Measurements from ENCODE around the gene LRRN3. TPM values are rescaled to one million over a fixed set of nuclear protein-coding genes. Genes with fewer than 3 reads are reported as not detected.

The LRRN3 gene
- total RNA-seq, 1 donor = 3.8 TPM

DNA sequence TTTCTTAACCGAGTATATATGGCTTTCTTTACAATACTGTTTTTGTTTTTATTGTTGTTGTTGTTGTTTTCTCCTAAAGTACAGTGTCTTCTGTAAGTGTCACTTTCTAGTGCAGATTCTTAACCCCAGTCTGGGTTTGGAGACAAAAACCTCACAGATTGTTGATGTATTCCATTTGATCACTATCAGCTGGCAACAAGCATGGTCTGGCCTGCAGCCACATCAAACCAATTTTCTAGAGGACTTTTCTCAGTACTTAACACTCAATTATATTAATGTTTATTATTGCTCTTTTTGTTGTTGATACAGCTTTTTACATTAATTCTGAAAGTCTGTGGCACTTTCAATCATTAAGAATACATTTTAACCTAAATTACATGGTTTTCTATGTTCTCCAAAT is 17.1 kb downstream of the LRRN3 start:
- Histone ChIP-seq H3K27me3 (ENCODE audit: insufficient read depth, low read length) (no peaks in the 10 kb centered on the region), H3K4me1 (ENCODE audit: insufficient read depth, low read length) (peaks cover 4% of the 10 kb centered on the region), H3K9me3 (ENCODE audit: low read depth, low read length) (no peaks in the 10 kb centered on the region)

DNA sequence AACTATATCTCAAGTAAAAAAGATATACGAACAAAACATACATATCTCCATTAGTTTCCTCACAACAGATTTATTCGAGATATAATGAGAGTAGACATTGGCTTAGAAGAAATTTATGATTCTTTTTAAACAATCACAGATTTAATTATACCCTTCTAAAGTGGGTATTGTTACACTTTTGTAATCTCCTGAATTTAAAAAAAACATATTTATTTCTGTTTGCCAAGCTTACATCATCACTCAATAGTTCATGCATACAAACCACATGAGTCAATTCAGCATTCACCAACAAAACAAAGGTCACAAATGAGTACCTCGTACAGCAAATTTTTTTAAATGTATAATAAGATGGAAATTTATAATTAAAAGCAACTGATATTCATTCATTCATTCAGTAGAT is 17.6 kb downstream of the LRRN3 start:
- Histone ChIP-seq H3K9me3 (ENCODE audit: low read depth, low read length) (no peaks in the 10 kb centered on the region), H3K4me1 (ENCODE audit: insufficient read depth, low read length) (peaks cover 4% of the 10 kb centered on the region), H3K4me3 (ENCODE audit: low read length) (no peak overlapping the region), H3K27me3 (ENCODE audit: insufficient read depth, low read length) (no peaks in the 10 kb centered on the region)

More for the DNA sequence above, 17.1 kb downstream of the LRRN3 start:
- no peak overlapping the region for H3K4me3 ChIP-seq (ENCODE audit: low read length)

DNA sequence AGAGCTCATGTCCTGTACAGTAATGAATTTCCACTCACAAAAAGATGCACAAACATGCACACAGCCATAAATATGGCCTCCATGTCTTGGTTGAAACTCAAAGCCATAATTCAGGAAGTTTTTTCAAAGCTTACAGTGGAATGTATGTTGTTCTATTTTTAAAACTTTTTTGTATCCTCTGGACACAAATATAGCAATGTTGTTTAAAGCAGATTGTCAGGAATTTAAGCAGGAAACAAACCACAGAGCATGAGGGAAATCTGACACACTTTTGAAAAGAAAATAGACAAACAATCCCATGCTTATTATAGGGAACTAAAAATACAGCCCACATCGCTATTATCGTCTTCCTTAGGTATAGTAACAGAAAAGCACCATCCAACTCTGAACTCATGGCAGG is 21.5 kb downstream of the LRRN3 start:
- no peaks in the 10 kb centered on the region for H3K27me3 ChIP-seq (ENCODE audit: insufficient read depth, low read length)
- no peaks in the 10 kb centered on the region for H3K9me3 ChIP-seq (ENCODE audit: low read depth, low read length)
- H3K4me3 ChIP-seq (ENCODE audit: low read length) = no peak overlapping the region
- H3K4me1 ChIP-seq (ENCODE audit: insufficient read depth, low read length) = no peaks in the 10 kb centered on the region

DNA sequence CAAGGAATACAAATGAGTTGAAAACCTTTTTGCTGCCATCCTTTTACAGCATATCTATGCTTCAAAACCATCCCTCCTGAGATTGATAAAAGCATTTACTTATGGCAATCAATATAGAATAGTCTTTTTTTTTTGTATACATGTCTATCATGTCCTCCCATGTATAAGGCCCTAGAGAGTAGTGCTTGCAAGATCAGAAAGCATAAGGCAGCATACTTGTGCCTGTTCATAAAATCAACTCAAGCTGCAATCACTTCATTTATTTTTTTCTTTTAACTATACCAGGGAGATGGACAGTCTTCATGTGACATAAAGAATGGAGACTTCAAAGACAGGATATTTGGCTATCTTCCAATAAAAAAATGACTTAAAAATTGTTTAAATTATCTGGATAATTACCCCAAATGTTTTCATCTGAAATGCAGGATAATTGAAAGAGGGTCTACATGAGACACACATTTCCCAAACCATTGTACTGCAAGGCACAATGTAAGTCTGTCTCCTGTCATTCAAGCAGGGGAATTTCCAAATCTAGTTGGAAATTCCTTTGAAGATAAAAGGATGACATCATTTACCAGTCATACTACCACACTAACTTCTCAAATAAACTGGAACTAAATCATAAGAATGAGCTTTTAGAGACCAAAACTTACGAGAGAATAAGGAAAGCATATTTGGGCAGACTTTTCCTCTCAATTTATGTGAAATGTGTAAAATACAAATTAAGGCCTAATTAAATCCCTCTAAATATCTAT is 22.5 kb downstream of the LRRN3 start:
- H3K4me3 ChIP-seq (ENCODE audit: low read length) = no peak overlapping the region
- no peaks in the 10 kb centered on the region for H3K4me1 ChIP-seq (ENCODE audit: insufficient read depth, low read length)
- no peaks in the 10 kb centered on the region for H3K27me3 ChIP-seq (ENCODE audit: insufficient read depth, low read length)
- H3K9me3 ChIP-seq (ENCODE audit: low read depth, low read length) = no peaks in the 10 kb centered on the region

DNA sequence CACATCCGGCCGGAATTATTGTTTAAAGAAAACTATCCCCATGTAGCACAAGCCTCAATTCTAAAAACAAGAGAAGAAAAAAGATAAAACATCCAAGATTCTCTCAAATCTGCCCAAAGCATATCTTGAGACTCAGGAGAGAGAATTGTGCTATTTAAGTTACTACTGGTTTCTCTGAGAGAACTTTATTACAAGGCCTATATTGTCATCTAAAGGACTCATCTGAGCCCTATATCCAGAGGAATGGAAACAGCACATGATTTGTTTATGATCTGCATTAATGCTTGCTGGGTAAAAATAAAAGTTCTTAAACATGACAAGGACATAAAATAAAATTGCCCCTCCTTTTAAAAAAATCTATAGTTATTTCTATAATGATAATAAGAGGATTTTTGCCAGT is 25.0 kb downstream of the LRRN3 start:
- H3K4me3 ChIP-seq (ENCODE audit: low read length) = no peak overlapping the region
- no peaks in the 10 kb centered on the region for H3K9me3 ChIP-seq (ENCODE audit: low read depth, low read length)
- H3K27me3 ChIP-seq (ENCODE audit: insufficient read depth, low read length) = no peaks in the 10 kb centered on the region
- H3K4me1 ChIP-seq (ENCODE audit: insufficient read depth, low read length) = no peaks in the 10 kb centered on the region

DNA sequence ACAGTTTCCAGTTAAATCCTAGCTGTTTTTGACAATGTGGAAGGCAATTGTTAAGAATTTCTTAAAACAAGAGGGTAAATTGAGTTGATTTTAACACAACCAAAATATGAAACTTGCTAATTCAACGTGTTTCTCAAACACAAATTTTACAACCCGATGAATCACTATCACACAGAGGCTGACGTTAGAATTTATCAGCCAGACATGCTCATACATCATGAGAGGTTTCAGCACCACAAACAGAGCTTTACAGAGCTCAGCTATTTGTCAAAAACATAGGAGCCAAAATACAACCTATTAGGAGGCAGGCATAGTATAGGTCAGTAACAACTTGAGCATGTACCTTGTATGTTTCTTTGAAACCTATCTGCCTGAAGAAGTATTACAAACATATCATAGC is 36.1 kb downstream of the LRRN3 start:
- no peak overlapping the region for H3K4me3 ChIP-seq (ENCODE audit: low read length)

DNA sequence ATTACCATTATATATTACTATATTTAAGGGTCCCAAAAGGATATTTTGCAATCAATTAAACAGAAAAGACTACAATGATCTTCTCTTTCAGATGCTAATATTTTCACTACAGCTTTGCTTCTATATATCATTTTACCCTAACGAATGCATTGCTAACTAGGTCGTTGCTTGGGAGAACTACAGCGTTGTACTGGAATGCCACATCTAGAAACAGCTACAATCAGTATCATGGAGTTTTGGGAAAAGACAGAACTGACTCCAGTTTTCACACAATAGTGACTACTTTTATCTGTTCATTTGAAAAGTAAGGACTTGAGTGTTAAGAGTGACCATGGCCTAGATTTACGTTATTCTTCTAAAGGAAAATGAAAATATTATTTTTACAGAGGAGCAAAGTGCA is 38.5 kb downstream of the LRRN3 start:
- Histone ChIP-seq H3K4me1 (ENCODE audit: insufficient read depth, low read length) (no peaks in the 10 kb centered on the region), H3K27me3 (ENCODE audit: insufficient read depth, low read length) (no peaks in the 10 kb centered on the region), H3K4me3 (ENCODE audit: low read length) (no peak overlapping the region), H3K9me3 (ENCODE audit: low read depth, low read length) (no peaks in the 10 kb centered on the region)

More for the DNA sequence above, 36.1 kb downstream of the LRRN3 start:
- H3K4me1 ChIP-seq (ENCODE audit: insufficient read depth, low read length) = no peaks in the 10 kb centered on the region
- no peaks in the 10 kb centered on the region for H3K27me3 ChIP-seq (ENCODE audit: insufficient read depth, low read length)
- H3K9me3 ChIP-seq (ENCODE audit: low read depth, low read length) = no peaks in the 10 kb centered on the region

DNA sequence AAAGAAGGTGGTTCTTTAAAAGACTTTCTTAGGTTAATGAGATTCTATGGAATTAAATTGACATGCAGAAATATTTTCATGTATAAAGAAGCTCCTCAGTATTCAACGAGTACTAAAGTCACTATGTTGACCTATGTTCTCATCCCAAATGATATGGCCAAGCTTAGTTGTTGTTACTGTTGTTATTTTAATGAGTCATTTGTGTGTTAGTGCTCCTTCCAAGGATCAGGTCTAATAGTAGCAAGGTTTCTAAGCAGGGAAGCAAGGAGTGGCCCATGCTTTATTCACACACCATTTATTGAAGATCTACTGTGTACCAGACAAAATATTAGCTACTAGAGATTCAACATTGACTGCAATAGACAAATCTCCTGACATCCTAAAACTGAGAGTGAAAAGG is 41.9 kb downstream of the LRRN3 start:
- Histone ChIP-seq H3K4me3 (ENCODE audit: low read length) (no peak overlapping the region), H3K27me3 (ENCODE audit: insufficient read depth, low read length) (no peaks in the 10 kb centered on the region), H3K4me1 (ENCODE audit: insufficient read depth, low read length) (peaks cover 2% of the 10 kb centered on the region), H3K9me3 (ENCODE audit: low read depth, low read length) (no peaks in the 10 kb centered on the region)

DNA sequence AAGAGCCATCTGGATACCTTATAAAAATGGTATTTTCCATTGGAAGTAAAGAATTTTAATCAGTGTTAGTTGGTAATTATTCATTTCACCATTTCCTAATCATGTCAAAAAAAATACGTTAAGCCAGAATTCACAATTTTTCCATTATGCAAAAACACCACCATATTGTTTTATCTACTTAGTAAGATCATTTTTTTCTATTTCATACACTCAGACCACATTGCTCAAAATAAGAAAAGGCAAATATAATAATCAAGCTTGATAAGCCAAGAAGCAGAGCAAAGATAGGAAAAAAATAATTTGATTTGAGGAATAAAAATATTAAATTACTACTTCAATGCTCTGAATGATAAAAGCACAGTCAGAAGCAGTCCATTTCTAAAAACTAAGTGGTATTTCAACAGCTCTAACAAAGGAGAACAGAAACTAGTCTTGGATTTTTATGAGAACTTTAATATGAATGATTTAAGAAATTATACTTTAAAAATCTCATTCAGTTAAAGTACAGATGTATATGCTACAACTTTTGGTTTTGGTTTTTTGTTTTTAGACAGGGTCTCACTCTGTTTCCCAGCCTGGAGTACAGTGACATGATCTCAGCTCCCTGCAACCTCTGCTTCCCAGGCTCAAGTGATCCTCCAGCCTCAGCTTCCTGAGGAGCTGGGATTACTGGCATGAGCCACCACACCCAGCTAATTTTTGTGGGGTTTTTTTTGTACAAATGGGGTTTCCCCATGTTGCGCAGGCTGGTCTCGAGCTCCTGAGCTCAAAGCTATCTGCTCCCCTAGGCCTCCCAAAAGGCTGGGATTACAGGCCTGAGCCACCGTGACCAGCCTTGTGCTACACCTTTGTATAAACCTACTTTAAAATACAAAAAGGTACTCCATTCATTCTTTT is 46.6 kb downstream of the LRRN3 start:
- H3K4me1 ChIP-seq (ENCODE audit: insufficient read depth, low read length) = peaks cover 7% of the 10 kb centered on the region
- no peaks in the 10 kb centered on the region for H3K27me3 ChIP-seq (ENCODE audit: insufficient read depth, low read length)
- H3K4me3 ChIP-seq (ENCODE audit: low read length) = no peak overlapping the region
- H3K9me3 ChIP-seq (ENCODE audit: low read depth, low read length) = no peaks in the 10 kb centered on the region

DNA sequence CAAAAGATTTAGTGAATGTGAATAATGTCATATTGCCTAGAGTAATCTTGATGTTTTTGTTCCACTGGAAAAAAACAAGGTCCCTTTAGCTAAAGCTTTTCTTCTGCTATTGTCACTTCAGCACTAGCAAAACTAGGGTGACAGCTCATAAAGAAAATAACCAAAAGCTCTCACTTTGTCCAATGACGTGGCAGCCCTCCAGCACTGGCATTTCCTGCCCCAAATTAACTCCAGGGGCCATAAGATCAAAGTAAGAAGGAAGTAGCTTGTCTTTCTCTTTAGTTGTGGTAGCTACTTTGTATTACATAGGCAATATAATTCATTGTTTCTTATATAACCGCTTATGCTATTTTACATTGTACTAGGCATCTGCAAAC is 47.3 kb downstream of the LRRN3 start:
- Histone ChIP-seq H3K4me1 (ENCODE audit: insufficient read depth, low read length) (peaks cover 7% of the 10 kb centered on the region), H3K27me3 (ENCODE audit: insufficient read depth, low read length) (no peaks in the 10 kb centered on the region), H3K9me3 (ENCODE audit: low read depth, low read length) (no peaks in the 10 kb centered on the region), H3K4me3 (ENCODE audit: low read length) (no peak overlapping the region)

DNA sequence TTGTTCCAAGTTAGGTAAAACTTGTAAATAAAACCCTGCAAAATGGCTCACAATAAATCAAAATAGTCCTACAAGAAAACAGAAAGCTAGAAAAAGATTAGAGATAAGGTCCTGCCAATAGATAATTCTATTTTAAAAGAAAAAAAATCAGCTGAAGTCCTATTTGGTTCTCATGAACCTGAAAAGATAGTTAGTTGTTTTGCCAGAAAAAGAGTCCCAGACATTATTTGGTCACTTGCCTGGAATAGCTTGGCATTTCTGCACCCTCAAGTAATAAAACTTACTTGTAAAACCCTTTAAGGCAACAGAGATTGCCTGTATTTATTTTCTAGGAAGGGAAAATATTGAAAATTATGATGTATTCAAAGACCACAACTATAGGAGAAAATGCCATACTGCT is 47.7 kb downstream of the LRRN3 start:
- H3K4me3 ChIP-seq (ENCODE audit: low read length) = no peak overlapping the region
- H3K27me3 ChIP-seq (ENCODE audit: insufficient read depth, low read length) = no peaks in the 10 kb centered on the region
- no peaks in the 10 kb centered on the region for H3K9me3 ChIP-seq (ENCODE audit: low read depth, low read length)
- peaks cover 7% of the 10 kb centered on the region for H3K4me1 ChIP-seq (ENCODE audit: insufficient read depth, low read length)

DNA sequence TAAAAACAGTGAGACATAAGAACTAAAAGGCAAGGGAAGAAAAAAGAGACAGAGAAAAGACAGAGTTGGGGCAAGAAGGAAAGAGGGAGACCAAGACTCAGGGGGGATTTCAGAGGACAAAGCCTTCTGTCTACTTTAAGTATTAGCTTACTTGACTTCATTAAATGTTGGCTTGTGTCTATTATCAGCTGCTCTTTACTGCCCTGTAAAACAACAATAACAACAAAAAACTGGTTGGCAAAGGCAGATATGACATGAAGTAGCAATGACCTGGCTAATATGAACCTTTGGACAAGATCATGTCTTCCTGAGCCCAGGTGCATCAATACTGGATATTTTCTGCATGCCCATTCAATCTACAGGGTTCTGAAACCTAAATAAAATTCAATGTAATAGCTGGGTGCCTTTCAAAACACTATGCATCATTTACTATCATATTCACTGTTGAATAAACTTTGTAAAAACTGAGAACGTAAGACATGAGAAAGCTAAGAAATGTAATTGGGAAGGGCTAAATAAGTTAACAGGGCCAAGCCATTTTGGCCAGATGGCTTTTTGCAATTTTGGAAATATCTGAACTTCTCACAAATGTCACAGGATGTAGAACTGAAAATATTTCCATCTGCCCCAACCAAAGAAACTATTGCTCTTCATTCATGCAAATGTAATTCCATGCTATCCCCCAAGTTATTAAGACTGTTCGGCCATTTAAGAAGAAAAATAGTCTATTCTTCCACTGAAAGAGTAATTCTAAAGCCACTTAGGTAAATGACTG is 49.4 kb downstream of the LRRN3 start:
- no peak overlapping the region for H3K4me3 ChIP-seq (ENCODE audit: low read length)
- H3K9me3 ChIP-seq (ENCODE audit: low read depth, low read length) = no peaks in the 10 kb centered on the region
- no peaks in the 10 kb centered on the region for H3K27me3 ChIP-seq (ENCODE audit: insufficient read depth, low read length)
- peaks cover 7% of the 10 kb centered on the region for H3K4me1 ChIP-seq (ENCODE audit: insufficient read depth, low read length)

DNA sequence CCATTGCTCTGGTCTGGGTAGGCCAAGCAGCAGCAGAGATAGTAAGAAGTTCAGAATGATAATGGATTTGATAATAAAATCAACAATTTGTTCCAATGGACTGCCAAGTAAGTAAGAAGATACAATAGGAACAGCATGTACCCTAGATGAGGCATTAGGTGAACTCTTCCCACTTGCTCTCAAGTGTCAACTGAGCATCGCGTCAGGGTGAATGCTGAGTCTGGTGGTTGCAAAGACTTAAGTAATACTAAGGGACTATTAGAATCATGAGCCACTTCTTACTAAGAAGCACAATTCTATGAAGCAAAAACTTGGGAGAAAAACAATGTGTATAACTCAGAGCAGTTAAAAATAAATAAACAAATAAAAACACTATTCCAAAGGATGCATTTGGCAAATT is 54.5 kb downstream of the LRRN3 start:
- Histone ChIP-seq H3K27me3 (ENCODE audit: insufficient read depth, low read length) (no peaks in the 10 kb centered on the region), H3K4me1 (ENCODE audit: insufficient read depth, low read length) (no peaks in the 10 kb centered on the region), H3K4me3 (ENCODE audit: low read length) (no peak overlapping the region), H3K9me3 (ENCODE audit: low read depth, low read length) (no peaks in the 10 kb centered on the region)

DNA sequence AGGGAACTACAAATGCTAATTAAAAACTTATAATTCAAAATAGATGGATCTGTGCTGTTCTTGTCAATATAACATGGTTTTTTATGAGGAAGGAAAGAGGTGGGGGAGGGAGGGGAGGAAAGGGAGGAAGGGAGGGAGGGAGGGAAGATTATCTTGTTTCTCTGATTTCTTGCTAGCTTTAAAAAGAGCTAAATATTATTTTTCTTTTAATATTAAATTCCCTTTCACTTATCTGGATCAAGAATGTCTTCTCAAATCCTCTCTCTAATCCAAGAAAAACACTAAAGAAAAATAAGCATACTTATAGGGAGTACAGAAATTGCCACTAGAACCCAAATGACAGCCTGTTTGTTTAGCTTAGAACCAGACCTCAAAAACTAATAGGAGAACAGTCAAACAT is 55.2 kb downstream of the LRRN3 start:
- Histone ChIP-seq H3K4me3 (ENCODE audit: low read length) (no peak overlapping the region), H3K27me3 (ENCODE audit: insufficient read depth, low read length) (no peaks in the 10 kb centered on the region), H3K4me1 (ENCODE audit: insufficient read depth, low read length) (no peaks in the 10 kb centered on the region), H3K9me3 (ENCODE audit: low read depth, low read length) (no peaks in the 10 kb centered on the region)

Data from mononuclear cell (primary cell).